Ovary (tissue), 3 donors: ENCODE data around the gene ADAMTS12.
"Not testable (repeated sequence)": the region's sequence is repeated elsewhere in the genome, so short reads cannot be mapped to it uniquely, and the experiment has no call there.

Experiments used
- POLR2A ChIP-seq: fragments of 450-650 bp; IDR thresholded peaks from one replicate; pipeline ENCODE4 v1.6.1; 2017; ENCODE audit warnings: antibody characterized with exemption, mild to moderate bottlenecking, moderate library complexity
- TF ChIP-seq, protein P1 (sequence below), 3 donors: fragments of 450-650 bp in 2 of 3; fragments of 200-600 bp in 1 of 3; IDR thresholded peaks; one replicate each; pipeline versions ENCODE4 v1.5.1 to v1.8.0; 2016 to 2022; ENCODE audit warnings: antibody characterized with exemption in 3 of 3, mild to moderate bottlenecking in 1 of 3
- donor health status: DM: no; HTN: no; CAD: no.

GRCh38 chr5:33914844-33915243, 23.1 kb upstream of the ADAMTS12 start:
- TF ChIP-seq POLR2A = not testable (repeated sequence)
- TF ChIP-seq, protein P1, sequence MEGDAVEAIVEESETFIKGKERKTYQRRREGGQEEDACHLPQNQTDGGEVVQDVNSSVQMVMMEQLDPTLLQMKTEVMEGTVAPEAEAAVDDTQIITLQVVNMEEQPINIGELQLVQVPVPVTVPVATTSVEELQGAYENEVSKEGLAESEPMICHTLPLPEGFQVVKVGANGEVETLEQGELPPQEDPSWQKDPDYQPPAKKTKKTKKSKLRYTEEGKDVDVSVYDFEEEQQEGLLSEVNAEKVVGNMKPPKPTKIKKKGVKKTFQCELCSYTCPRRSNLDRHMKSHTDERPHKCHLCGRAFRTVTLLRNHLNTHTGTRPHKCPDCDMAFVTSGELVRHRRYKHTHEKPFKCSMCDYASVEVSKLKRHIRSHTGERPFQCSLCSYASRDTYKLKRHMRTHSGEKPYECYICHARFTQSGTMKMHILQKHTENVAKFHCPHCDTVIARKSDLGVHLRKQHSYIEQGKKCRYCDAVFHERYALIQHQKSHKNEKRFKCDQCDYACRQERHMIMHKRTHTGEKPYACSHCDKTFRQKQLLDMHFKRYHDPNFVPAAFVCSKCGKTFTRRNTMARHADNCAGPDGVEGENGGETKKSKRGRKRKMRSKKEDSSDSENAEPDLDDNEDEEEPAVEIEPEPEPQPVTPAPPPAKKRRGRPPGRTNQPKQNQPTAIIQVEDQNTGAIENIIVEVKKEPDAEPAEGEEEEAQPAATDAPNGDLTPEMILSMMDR (IDR thresholded peaks at IDR 0.05) = not testable (repeated sequence)
